HG03095 (cell line): Measurements from ENCODE around the gene LONP1.

Experiments used
- ATAC-seq: cut with Tn5 transposase; IDR thresholded peaks from one replicate; pipeline ENCODE4 v1.9.1; 2021; ENCODE audit warnings: moderate library complexity; ENCODE audit not compliant: unreplicated experiment

LONP1 gene

DNA sequence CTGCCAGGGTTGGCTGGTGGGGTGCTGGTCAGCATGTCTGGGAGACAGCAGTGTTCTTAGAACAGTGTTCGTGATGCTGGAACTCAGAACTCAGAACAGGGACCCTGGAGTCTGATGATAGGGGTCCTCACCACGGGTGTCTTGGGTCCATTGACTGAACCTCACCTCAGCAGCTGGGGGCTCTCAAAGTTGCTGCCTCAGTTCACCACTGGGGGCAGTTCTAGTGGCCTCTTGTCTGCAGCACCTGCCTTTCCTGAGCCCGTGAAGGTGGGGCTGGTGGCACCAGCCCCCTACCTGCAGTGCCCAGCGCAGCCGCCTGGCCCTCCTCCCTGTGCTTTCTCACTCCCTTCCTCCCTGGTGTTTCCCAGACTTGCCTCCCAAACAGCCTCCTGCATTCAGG is 68.6 kb downstream of the LONP1 start:
- no peak for ATAC-seq

DNA sequence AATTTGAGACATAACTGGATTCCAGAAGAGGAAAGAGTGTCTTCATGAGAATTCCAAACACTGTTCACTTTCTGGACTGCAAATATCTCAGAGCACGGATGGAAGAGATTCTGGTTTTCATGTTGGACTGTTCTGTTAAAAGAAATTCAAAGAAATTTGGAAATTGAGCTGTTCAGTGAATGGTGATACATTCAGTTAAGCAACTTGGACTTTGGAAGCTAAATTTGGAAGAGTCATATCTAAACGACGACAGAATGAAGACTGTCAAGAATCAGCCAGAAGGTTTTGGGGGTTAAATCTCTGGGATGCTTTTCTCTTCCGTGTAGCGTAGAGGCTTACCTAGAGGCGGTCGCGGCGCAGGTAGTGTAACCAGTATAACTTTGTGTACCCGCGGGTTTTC is 71.5 kb downstream of the LONP1 start:
- no peak for ATAC-seq

DNA sequence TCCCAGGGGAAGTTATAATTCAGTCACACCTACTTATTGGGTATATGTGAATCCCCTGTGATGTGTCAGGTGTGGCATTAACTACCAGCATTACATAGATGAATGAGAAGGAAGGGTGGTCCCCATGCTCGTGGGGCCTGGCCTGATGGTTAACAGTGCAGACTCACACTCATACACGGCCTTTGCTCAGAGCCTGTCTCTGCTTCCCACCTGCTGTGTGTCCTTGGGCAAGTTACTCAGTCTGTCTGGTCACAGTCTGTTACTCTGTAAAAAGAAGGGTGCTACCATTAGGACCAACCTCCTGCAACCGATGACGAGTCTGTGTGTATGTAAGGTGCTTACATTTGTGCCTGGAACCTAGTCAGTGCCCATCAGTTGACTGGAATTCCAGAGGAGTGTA is 73.2 kb downstream of the LONP1 start:
- no peak for ATAC-seq

DNA sequence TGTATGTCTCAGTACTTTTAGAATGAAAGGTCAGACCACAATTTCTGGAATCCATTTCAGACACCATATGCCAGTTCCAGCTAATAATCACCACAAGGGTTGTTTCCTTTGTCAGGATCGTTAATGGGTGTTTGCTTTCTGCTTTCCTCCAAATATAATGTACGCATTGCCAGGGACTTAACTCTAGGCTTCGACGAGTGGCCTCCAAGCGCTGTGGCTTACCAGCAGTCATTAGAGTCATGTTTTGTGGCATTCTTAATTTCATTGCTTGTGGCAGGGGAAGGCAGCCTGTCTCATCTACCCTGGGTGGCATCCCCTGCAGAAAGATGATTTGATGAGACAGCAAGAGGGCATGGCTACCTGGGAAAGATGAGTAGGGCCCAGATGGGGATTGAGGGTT is 74.5 kb downstream of the LONP1 start:
- no peak for ATAC-seq

DNA sequence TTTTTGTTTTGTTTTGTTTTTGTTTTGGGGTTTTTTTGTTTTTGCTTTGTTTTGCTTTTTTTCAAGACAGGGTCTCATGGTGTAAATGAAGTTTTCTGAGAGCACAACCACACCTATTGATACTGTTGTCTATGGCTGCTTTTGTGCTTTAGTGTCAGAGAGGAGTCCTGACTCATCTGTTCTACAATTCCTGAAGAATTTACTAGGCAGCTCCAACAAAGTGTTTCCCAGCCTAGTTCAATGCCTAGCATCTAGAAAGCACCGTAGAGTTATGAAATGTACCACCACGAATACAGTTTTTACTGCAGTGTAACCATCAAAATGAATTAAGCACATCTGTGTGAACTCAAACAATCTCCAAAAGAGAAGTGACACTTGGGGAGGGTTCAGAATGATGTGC is 75.9 kb downstream of the LONP1 start:
- no peak for ATAC-seq

DNA sequence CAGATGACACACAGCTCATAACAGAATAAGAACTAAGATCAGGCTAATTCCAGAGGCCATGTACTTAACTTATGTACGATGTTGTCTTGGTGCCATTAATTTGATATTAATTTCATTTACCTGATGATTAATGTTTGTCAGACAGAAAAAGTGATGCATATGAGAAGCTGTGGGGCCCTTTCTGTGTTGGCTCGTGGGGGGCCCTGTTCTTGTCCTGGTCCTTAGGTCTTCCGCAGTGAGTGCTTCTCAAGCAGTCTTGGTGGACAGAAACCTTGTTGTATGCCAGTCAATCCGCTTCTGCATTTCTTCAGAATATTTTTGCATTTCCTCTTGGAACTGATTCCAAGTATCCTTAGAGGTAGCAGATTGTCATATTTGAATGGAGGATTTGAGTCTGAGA is 76.9 kb downstream of the LONP1 start:
- no peak for ATAC-seq

DNA sequence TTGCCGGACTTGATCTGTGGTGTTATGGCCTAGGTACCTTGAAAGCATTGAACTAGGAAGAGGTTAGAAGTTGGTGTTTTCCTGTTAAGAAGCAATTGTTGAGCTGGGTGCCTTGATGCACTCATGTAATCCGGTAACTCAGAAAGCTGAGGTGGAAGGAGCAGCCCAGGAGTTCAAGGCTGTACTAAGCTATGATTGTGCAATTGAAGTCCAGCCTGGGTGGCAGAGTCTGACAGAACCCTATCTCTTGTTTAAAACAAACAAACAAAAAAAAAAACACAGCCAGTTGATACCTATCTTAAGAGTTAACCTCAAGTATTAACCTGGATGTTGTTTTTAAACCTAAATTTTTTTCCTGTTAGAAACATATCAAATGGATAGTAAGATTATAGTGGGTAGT is 77.7 kb downstream of the LONP1 start:
- no peak for ATAC-seq
